HepG2 (cell line): ENCODE measurements around the gene SNN.

Source experiments
- YY1 ChIP-seq: IDR thresholded peaks from 2 replicates; pipeline ENCODE4 v1.6.1; 2011; ENCODE audit warnings: low read length, low read depth, moderate library complexity, mild to moderate bottlenecking; ENCODE audit not compliant: insufficient read depth, insufficient replicate concordance
- ZNF3 ChIP-seq: IDR thresholded peaks from 2 replicates; pipeline ENCODE4 v1.7.0; 2017; ENCODE audit warnings: inconsistent platforms

GRCh38 chr16:11722468-11722808 lies 54.2 kb downstream of the SNN start:
- TF ChIP-seq YY1: no peak
- TF ChIP-seq ZNF3 (CRISPR knock-in tag): no peak
